ENCODE results near the gene CCDC138.

DNA sequence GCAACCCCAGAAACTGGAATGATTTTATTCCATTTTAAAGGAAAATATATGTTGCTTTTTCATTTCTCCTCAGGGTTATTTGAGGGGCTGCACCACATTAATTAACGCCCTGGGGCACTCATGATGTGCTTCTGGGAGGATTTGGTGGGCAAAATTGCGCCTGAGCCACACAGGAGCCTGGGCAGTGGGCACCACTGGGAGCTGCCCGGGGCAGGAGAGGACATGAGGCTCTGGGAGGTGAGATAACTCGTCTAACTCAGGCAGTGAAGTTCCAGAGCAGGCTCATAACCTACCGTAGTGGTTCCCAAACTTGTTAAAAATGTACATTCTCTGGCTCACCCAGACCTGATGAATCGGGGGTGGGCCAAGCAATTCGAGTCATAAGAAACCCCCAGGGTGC lies 134.1 kb downstream of the CCDC138 start:
- TF ChIP-seq, protein P1, sequence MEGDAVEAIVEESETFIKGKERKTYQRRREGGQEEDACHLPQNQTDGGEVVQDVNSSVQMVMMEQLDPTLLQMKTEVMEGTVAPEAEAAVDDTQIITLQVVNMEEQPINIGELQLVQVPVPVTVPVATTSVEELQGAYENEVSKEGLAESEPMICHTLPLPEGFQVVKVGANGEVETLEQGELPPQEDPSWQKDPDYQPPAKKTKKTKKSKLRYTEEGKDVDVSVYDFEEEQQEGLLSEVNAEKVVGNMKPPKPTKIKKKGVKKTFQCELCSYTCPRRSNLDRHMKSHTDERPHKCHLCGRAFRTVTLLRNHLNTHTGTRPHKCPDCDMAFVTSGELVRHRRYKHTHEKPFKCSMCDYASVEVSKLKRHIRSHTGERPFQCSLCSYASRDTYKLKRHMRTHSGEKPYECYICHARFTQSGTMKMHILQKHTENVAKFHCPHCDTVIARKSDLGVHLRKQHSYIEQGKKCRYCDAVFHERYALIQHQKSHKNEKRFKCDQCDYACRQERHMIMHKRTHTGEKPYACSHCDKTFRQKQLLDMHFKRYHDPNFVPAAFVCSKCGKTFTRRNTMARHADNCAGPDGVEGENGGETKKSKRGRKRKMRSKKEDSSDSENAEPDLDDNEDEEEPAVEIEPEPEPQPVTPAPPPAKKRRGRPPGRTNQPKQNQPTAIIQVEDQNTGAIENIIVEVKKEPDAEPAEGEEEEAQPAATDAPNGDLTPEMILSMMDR (IDR thresholded peaks at IDR 0.05; ENCODE audit: insufficient read depth, low read depth, low read length), result no peak
- TF ChIP-seq EZH2 (IDR thresholded peaks at IDR 0.05; ENCODE audit: insufficient read depth, low read length), result no peak

Measured in astrocyte (in vitro differentiated cells and primary cell).